H1 (cell line): ENCODE measurements around the gene ENTPD5. TPM values are rescaled to one million over a fixed set of nuclear protein-coding genes. Genes with fewer than 3 reads are reported as not detected.

ENCODE experiments used
- CTCF ChIA-PET: fragments of 300-600 bp; sonication (Branson Sonifier 250); formaldehyde crosslinking; loops from one replicate; lab custom pipeline; 2021; ENCODE audit not compliant: partially characterized antibody; lab: Charles Lee
- POLR2A ChIA-PET: fragments of 300-600 bp; sonication (Branson Sonifier 250); formaldehyde crosslinking; loops from one replicate; lab custom pipeline; 2021; ENCODE audit warnings: inconsistent platforms; ENCODE audit not compliant: partially characterized antibody; lab: Charles Lee
- DNase-seq, 2 experiments: peaks; one replicate each; pipeline versions ENCODE4 v3.0.0 to v3.0.0-alpha.2; 2010 to 2022; ENCODE audit warnings: low spot score in 2 of 2, low read depth in 1 of 2, mixed read lengths in 1 of 2
- FAIRE-seq: peaks from 2 replicates; lab custom pipeline; 2011; peaks lifted over from hg19 to GRCh38; lab: Jason Lieb, UNC
- H2AFZ ChIP-seq: 2 replicates; pipeline ENCODE4 v1.8.1; 2012; ENCODE audit warnings: low read length, inconsistent platforms
- H2AK5ac ChIP-seq: 2 replicates; pipeline ENCODE4 v1.6.1; 2013; ENCODE audit warnings: low read depth, low read length
- H2BK120ac ChIP-seq: replicated peaks from 2 replicates; pipeline ENCODE3; 2013; ENCODE audit warnings: low read depth, low read length, inconsistent platforms
- H2BK12ac ChIP-seq: 2 replicates; pipeline ENCODE4 v1.6.1; 2013; ENCODE audit warnings: low read depth, low read length
- H2BK15ac ChIP-seq: 2 replicates; pipeline ENCODE4 v1.6.1; 2013; ENCODE audit warnings: low read length
- H2BK20ac ChIP-seq: 2 replicates; pipeline ENCODE4 v1.6.1; 2013; ENCODE audit warnings: low read length
- H2BK5ac ChIP-seq: 2 replicates; pipeline ENCODE4 v1.6.1; 2013; ENCODE audit warnings: low read depth, low read length
- H3K14ac ChIP-seq: 2 replicates; pipeline ENCODE4 v1.6.1; 2013; ENCODE audit warnings: inconsistent platforms; ENCODE audit not compliant: insufficient read length
- H3K18ac ChIP-seq: 2 replicates; pipeline ENCODE4 v1.6.1; 2013; ENCODE audit warnings: low read length; ENCODE audit errors: extremely low read depth
- H3K23ac ChIP-seq: 2 replicates; pipeline ENCODE4 v1.6.1; 2013; ENCODE audit warnings: inconsistent platforms; ENCODE audit not compliant: insufficient read length
- H3K23me2 ChIP-seq: 2 replicates; pipeline ENCODE4 v1.6.1; 2013; ENCODE audit warnings: low read depth, low read length
- H3K27ac ChIP-seq: 2 replicates; pipeline ENCODE4 v1.6.1; 2011; ENCODE audit warnings: low read depth, low read length, inconsistent platforms
- H3K27me3 ChIP-seq, 4 experiments: replicated peaks in 1 of 4; 1 replicate in 1 of 4; 2 replicates in 3 of 4; pipeline versions ENCODE4 v1.6.1 to v1.8.1; 2011 to 2013; ENCODE audit warnings: low read length in 3 of 4, mild to moderate bottlenecking in 3 of 4, inconsistent platforms in 2 of 4, mixed read lengths in 2 of 4, moderate library complexity in 1 of 4; ENCODE audit not compliant: control insufficient read depth in 3 of 4, insufficient read depth in 3 of 4; ENCODE audit errors: extremely low read depth in 1 of 4
- H3K36me3 ChIP-seq, 4 experiments: 2 replicates each; pipeline versions ENCODE4 v1.6.1 to v1.8.1; 2011 to 2013; ENCODE audit warnings: mild to moderate bottlenecking in 4 of 4, low read length in 3 of 4, moderate library complexity in 2 of 4, control low read depth in 1 of 4, inconsistent platforms in 1 of 4; ENCODE audit not compliant: insufficient read depth in 4 of 4, control insufficient read depth in 2 of 4
- H3K4ac ChIP-seq: replicated peaks from 2 replicates; pipeline ENCODE3; 2013; ENCODE audit warnings: low read length, low read depth, mixed read lengths, inconsistent platforms; ENCODE audit not compliant: insufficient read length
- H3K4me1 ChIP-seq, 4 experiments: replicated peaks in 1 of 4; 1 replicate in 1 of 4; 2 replicates in 3 of 4; pipeline versions ENCODE4 v1.6.1 to v1.8.1; 2011 to 2013; ENCODE audit warnings: low read length in 3 of 4, inconsistent platforms in 2 of 4, mixed read lengths in 1 of 4; ENCODE audit not compliant: insufficient read depth in 4 of 4, control insufficient read depth in 3 of 4
- H3K4me2 ChIP-seq, 2 experiments: 2 replicates each; pipeline versions ENCODE4 v1.6.1 to v1.8.1; 2011 to 2013; ENCODE audit warnings: low read depth in 2 of 2, low read length in 2 of 2, control low read depth in 1 of 2, inconsistent platforms in 1 of 2, mild to moderate bottlenecking in 1 of 2; ENCODE audit not compliant: insufficient read depth in 1 of 2
- H3K4me3 ChIP-seq, 4 experiments: fragments of 200-600, 300-600 bp in 1 of 4; sonication (generic), shearing (Covaris generic), sonication (Bioruptor Twin) in 1 of 4; 2 replicates each; pipeline versions ENCODE4 v1.5.1 to v1.8.1; 2011 to 2016; ENCODE audit warnings: low read length in 4 of 4, low read depth in 3 of 4, control low read depth in 2 of 4, inconsistent platforms in 2 of 4, mild to moderate bottlenecking in 2 of 4, mixed read lengths in 1 of 4, moderate library complexity in 1 of 4; ENCODE audit not compliant: insufficient read depth in 2 of 4; ENCODE audit errors: extremely low read depth in 1 of 4
- H3K56ac ChIP-seq: replicated peaks from 2 replicates; pipeline ENCODE3; 2013; ENCODE audit warnings: low read depth, mild to moderate bottlenecking, mixed read lengths, low read length, inconsistent platforms; ENCODE audit not compliant: insufficient read length
- H3K79me1 ChIP-seq: 2 replicates; pipeline ENCODE4 v1.6.1; 2013; ENCODE audit warnings: low read depth, low read length, control low read depth
- H3K79me2 ChIP-seq, 2 experiments: 2 replicates each; pipeline versions ENCODE4 v1.6.1 to v1.8.1; 2012 to 2013; ENCODE audit warnings: low read length in 2 of 2, mild to moderate bottlenecking in 2 of 2, inconsistent platforms in 1 of 2; ENCODE audit not compliant: insufficient read depth in 2 of 2, control insufficient read depth in 1 of 2
- H3K9ac ChIP-seq, 4 experiments: replicated peaks in 1 of 4; 1 replicate in 1 of 4; 2 replicates in 3 of 4; pipeline versions ENCODE4 v1.6.1 to v1.8.1; 2011 to 2013; ENCODE audit warnings: low read depth in 3 of 4, low read length in 3 of 4, control low read depth in 2 of 4, mild to moderate bottlenecking in 2 of 4, moderate library complexity in 2 of 4, inconsistent platforms in 1 of 4; ENCODE audit errors: extremely low read depth in 1 of 4
- H3K9me3 ChIP-seq, 2 experiments: 2 replicates each; pipeline versions ENCODE4 v1.6.1 to v1.8.1; 2012 to 2013; ENCODE audit warnings: mild to moderate bottlenecking in 2 of 2, moderate library complexity in 2 of 2, control low read depth in 1 of 2, inconsistent platforms in 1 of 2, low read depth in 1 of 2, low read length in 1 of 2, mixed read lengths in 1 of 2; ENCODE audit not compliant: insufficient read depth in 2 of 2
- H4K20me1 ChIP-seq, 2 experiments: replicated peaks in 1 of 2; 2 replicates each; pipeline versions ENCODE3 to v1.8.1; 2011 to 2013; ENCODE audit warnings: inconsistent platforms in 2 of 2, low read length in 2 of 2, mild to moderate bottlenecking in 1 of 2; ENCODE audit not compliant: insufficient read depth in 2 of 2, control insufficient read depth in 1 of 2
- H4K5ac ChIP-seq: 2 replicates; pipeline ENCODE4 v1.6.1; 2013; ENCODE audit warnings: low read length, low read depth, mixed read lengths, inconsistent platforms; ENCODE audit not compliant: insufficient read length
- H4K8ac ChIP-seq: 2 replicates; pipeline ENCODE4 v1.8.0; 2013; ENCODE audit warnings: mild to moderate bottlenecking, moderate library complexity, low read length, inconsistent platforms; ENCODE audit not compliant: insufficient read depth; ENCODE audit errors: extremely low read depth
- H4K91ac ChIP-seq: replicated peaks from 2 replicates; pipeline ENCODE3; 2013; ENCODE audit warnings: low read length, mixed read lengths, inconsistent platforms; ENCODE audit not compliant: insufficient read length
- ATF2 ChIP-seq: IDR thresholded peaks from 2 replicates; pipeline ENCODE4 v1.6.1; 2012; ENCODE audit warnings: low read length, inconsistent platforms
- CBX5 ChIP-seq: fragments of 300-800, 300-1000 bp; sonication (generic); IDR thresholded peaks from 2 replicates; pipeline ENCODE4 v1.7.1; 2016; ENCODE audit warnings: antibody characterized with exemption, low read length, low read depth
- CEBPB ChIP-seq: IDR thresholded peaks from 2 replicates; pipeline ENCODE4 v1.6.1; 2012; ENCODE audit warnings: low read depth, low read length
- CHD1 ChIP-seq: IDR thresholded peaks from 2 replicates; pipeline ENCODE4 v1.6.1; 2012; ENCODE audit warnings: low read depth, low read length, improper control_type of control experiment
- E2F6 ChIP-seq: IDR thresholded peaks from 2 replicates; pipeline ENCODE4 v1.6.1; 2012; ENCODE audit warnings: inconsistent platforms
- EGR1 ChIP-seq: IDR thresholded peaks from 2 replicates; pipeline ENCODE4 v1.6.1; 2011; ENCODE audit warnings: low read depth, low read length, borderline replicate concordance
- HDAC6 ChIP-seq: IDR thresholded peaks from one replicate; pipeline ENCODE4 v1.7.1; 2012; ENCODE audit warnings: low read depth, mild to moderate bottlenecking, inconsistent platforms, low read length, moderate library complexity
- NANOG ChIP-seq: IDR thresholded peaks from 2 replicates; pipeline ENCODE4 v1.6.1; 2011; ENCODE audit warnings: low read length, low read depth, mild to moderate bottlenecking, inconsistent platforms; ENCODE audit not compliant: insufficient read depth, poor library complexity, severe bottlenecking
- POLR2AphosphoS5 ChIP-seq: IDR thresholded peaks from 2 replicates; pipeline ENCODE4 v1.6.1; 2011; ENCODE audit warnings: low read depth, low read length
- RNF2 ChIP-seq: fragments of 200-900, 300-1000 bp; sonication (generic); IDR thresholded peaks from 2 replicates; pipeline ENCODE4 v1.7.1; 2016; ENCODE audit warnings: borderline replicate concordance, low read depth, mild to moderate bottlenecking, antibody characterized with exemption, low read length; ENCODE audit not compliant: poor library complexity, severe bottlenecking; ENCODE audit errors: missing control alignments
- SIX5 ChIP-seq: IDR thresholded peaks from 2 replicates; pipeline ENCODE4 v1.6.1; 2011; ENCODE audit warnings: mild to moderate bottlenecking, low read depth, low read length
- SUZ12 ChIP-seq: fragments of 200-600 bp; sonication (generic); IDR thresholded peaks from 2 replicates; pipeline ENCODE4 v1.6.1; 2012; ENCODE audit warnings: mild to moderate bottlenecking, inconsistent platforms, low read length, moderate library complexity, mixed read lengths
- WGBS, 2 experiments: shearing (Covaris generic) in 1 of 2; methylation state at CpG; one replicate each; pipeline versions ENCODE4 v1.1.6 to v1.1.7; 2013 to 2015; ENCODE audit warnings: low lambda C conversion rate in 2 of 2, mixed read lengths in 2 of 2, inconsistent platforms in 1 of 2, low coverage in 1 of 2, missing lambda C conversion rate in 1 of 2; ENCODE audit not compliant: insufficient replicate concordance in 2 of 2, insufficient coverage in 1 of 2, insufficient read length in 1 of 2; ENCODE audit errors: extremely low coverage in 1 of 2, missing lambda C conversion rate in 1 of 2; 5-methylcytosine and 5-hydroxymethylcytosine counted together
- polyA plus RNA-seq, 7 experiments: library from polyadenylated mRNA; depleted of rRNA in 3 of 7; stranded (reverse) in 5 of 7; unstranded in 2 of 7; fragments of >200 nt in 5 of 7; fragments of 200-250 nt in 2 of 7; gene quantifications; 1 replicate in 5 of 7; 2 replicates in 1 of 7; 4 replicates in 1 of 7; pipeline versions ENCODE4 v1.2.1 to v1.2.3, GENCODE V29; 2011 to 2013; ENCODE audit warnings: missing spikeins in 2 of 7, mixed read lengths in 2 of 7
- total RNA-seq: library from RNA; stranded (reverse); fragmentation: NEBNext Ultra II Directional; extraction: Animal tissue kit (Norgen Biotek cat#: 25700); gene quantifications from 2 replicates; pipeline ENCODE4 v1.2.1, GENCODE V29; 2021

ENTPD5 gene
- total and polyA plus RNA-seq, 2 of the 8 experiments (the other 6 are each of a cell fraction or from before 2014, with no cell fraction given) = 5.0 to 6.5 TPM

GRCh38 chr14:74064883-74065282, 45.8 kb upstream of the ENTPD5 start:
- no peak overlapping the region for H4K5ac ChIP-seq
- no peak overlapping the region for H3K9ac ChIP-seq
- 76% methylated on average over 3 of the region's 3 CpGs; no CpG with 5 or more reads in 1 of the 2 experiments for WGBS, 2 experiments
- H3K4me2 ChIP-seq = no peak overlapping the region
- peaks cover 0 to 3% of the 10 kb centered on the region in 2 experiments for H4K20me1 ChIP-seq
- H2AK5ac ChIP-seq = no peak overlapping the region
- no peak overlapping the region for H3K14ac ChIP-seq
- CTCF ChIA-PET = interaction anchor here (1.3 kb wide), 1 partner anchor 129 kb away, joined by 3 read pairs; no protein-coding TSS in a partner anchor
- H3K4ac ChIP-seq = no peak overlapping the region
- H2BK5ac ChIP-seq = no peak overlapping the region
- no peak for FAIRE-seq
- no peaks in the 10 kb centered on the region for H3K4me1 ChIP-seq
- POLR2A ChIA-PET = no interaction called here
- H3K36me3 ChIP-seq = peaks cover 0 to 45% (median 9%) of the 10 kb centered on the region in 4 experiments; a peak in 6 of 8 replicates
- no peak overlapping the region for H2BK15ac ChIP-seq
- H4K91ac ChIP-seq = no peak overlapping the region
- H3K23ac ChIP-seq = no peak overlapping the region
- H3K79me1 ChIP-seq = no peaks in the 10 kb centered on the region
- no peaks in the 10 kb centered on the region for H3K27me3 ChIP-seq
- H2BK12ac ChIP-seq = no peak overlapping the region
- H2AFZ ChIP-seq = no peak overlapping the region
- DNase-seq = no peak
- H3K9me3 ChIP-seq = no peaks in the 10 kb centered on the region
- H2BK20ac ChIP-seq = no peak overlapping the region
- no peak overlapping the region for H3K4me3 ChIP-seq
- H2BK120ac ChIP-seq = no peak overlapping the region
- H3K18ac ChIP-seq = no peak overlapping the region
- no peak overlapping the region for H4K8ac ChIP-seq
- H3K56ac ChIP-seq = no peak overlapping the region
- H3K79me2 ChIP-seq = no peaks in the 10 kb centered on the region
- no peak overlapping the region for H3K27ac ChIP-seq
- H3K23me2 ChIP-seq = no peaks in the 10 kb centered on the region
- TF ChIP-seq EGR1 (no peak), POLR2AphosphoS5 (no peak), CBX5 (no peak), NANOG (no peak), CHD1 (no peak), HDAC6 (no peak), SIX5 (no peak), RNF2 (no peak), E2F6 (no peak), CEBPB (no peak), SUZ12 (no peak), ATF2 (no peak)
